Uterine smooth muscle cell (primary cell): ENCODE data around the gene SYTL4. TPM values are rescaled to one million over a fixed set of nuclear protein-coding genes. Genes with fewer than 3 reads are reported as not detected.

ENCODE experiments used
- total RNA-seq: library from RNA; depleted of rRNA; stranded (reverse); fragments of >200 nt; gene quantifications from 2 replicates; pipeline ENCODE4 v1.2.3, GENCODE V29; 2014

Gene SYTL4
- 6.5 and 10.0 TPM in 2 replicates for total RNA-seq

GRCh38 chrX:100731441-100732281 is at the start of gene SYTL4:
Gene SYTL4 (minus strand): TSS chrX:100732121. CDS start chrX:100702037, 30,084 bp downstream.

GRCh38 chrX:100643956-100644860 is 87.7 kb downstream of the SYTL4 start, which contains the start of gene SRPX2:
Gene SRPX2 (plus strand): TSS chrX:100644199. CDS start chrX:100646323, 2,124 bp downstream.

GRCh38 chrX:100636321-100636991 is 95.5 kb downstream of the SYTL4 start, which contains the start of gene TSPAN6:
Gene TSPAN6 (minus strand): TSS chrX:100636806. CDS start chrX:100636694, 112 bp downstream.

Other genes starting within 250 kb of the SYTL4 start
- not detected in 2 replicates for gene TNMD, start 147.2 kb downstream of the SYTL4 start, total RNA-seq
- gene TSPAN6, start 95.3 kb downstream of the SYTL4 start, total RNA-seq: 22.0 and 39.2 TPM in 2 replicates
- 19.8 and 58.2 TPM in 2 replicates for gene SRPX2, start 87.9 kb downstream of the SYTL4 start, total RNA-seq
- 16.5 and 28.0 TPM in 2 replicates for gene CSTF2, start 88.3 kb upstream of the SYTL4 start, total RNA-seq
- not detected in 2 replicates for gene NOX1, start 142.2 kb upstream of the SYTL4 start, total RNA-seq
- under 0.01 TPM in 2 replicates for gene XKRX, start 196.8 kb upstream of the SYTL4 start, total RNA-seq
- gene ARL13A, start 237.6 kb upstream of the SYTL4 start, total RNA-seq: not detected in 2 replicates